ENCODE measurements around the gene PARD3B.

Gene PARD3B

DNA sequence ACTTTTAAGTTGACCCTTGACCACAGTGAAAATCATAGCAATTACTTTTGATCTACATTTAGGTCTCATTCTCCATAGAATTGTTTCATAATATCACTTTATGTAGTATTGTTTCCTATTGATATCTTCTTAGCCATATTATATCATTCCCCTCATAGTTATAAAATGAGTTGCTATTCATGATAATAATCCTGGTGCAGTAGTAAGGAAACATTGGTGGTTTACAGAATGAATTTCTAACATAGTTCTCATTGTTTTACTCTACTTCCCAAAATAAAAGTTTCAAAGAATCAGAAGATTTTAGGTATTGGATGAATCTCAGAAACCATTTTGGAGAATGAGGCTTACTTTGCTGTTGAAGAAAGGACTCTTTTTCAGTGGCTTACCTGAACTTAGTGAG, 246.0 kb downstream of the PARD3B start:
- H3K9me3 ChIP-seq (replicated peaks; ENCODE audit: insufficient read depth, low read length): no peaks in the 10 kb centered on the region; the same call in 1 of the 2 replicates
- H3K4me2 ChIP-seq (ENCODE audit: low read depth, low read length): no peak overlapping the region
- H3K79me2 ChIP-seq (ENCODE audit: low read length): no peaks in the 10 kb centered on the region
- H3K27me3 ChIP-seq (replicated peaks; ENCODE audit: insufficient read depth, low read length): no peaks in the 10 kb centered on the region
- H3K4me1 ChIP-seq (ENCODE audit: low read length): peaks cover 6% of the 10 kb centered on the region
- no peak overlapping the region for H2AFZ ChIP-seq (ENCODE audit: low read length)
- H3K36me3 ChIP-seq (replicated peaks; ENCODE audit: insufficient read depth, low read length): no peaks in the 10 kb centered on the region
- H3K4me3 ChIP-seq (ENCODE audit: low read length): no peak overlapping the region
- no peak for DNase-seq
- no peaks in the 10 kb centered on the region for H4K20me1 ChIP-seq (ENCODE audit: insufficient read depth, low read length)
- no peak overlapping the region for H3K9ac ChIP-seq (ENCODE audit: low read length)
- no peak overlapping the region for H3K27ac ChIP-seq (ENCODE audit: low read length)
- H3F3A ChIP-seq (ENCODE audit: insufficient read depth, low read length): no peaks in the 10 kb centered on the region
- TF ChIP-seq CTCF (IDR thresholded peaks at IDR 0.05; ENCODE audit: low read length) (no peak), EZH2 (optimal IDR thresholded peaks at IDR 0.05; ENCODE audit: low read depth, low read length) (no peak), EZH2phosphoT487 (IDR thresholded peaks at IDR 0.05; ENCODE audit: low read length) (no peak)
- H3K9me2 ChIP-seq (replicated peaks; ENCODE audit: insufficient read depth, low read length): no peaks in the 10 kb centered on the region

DNA sequence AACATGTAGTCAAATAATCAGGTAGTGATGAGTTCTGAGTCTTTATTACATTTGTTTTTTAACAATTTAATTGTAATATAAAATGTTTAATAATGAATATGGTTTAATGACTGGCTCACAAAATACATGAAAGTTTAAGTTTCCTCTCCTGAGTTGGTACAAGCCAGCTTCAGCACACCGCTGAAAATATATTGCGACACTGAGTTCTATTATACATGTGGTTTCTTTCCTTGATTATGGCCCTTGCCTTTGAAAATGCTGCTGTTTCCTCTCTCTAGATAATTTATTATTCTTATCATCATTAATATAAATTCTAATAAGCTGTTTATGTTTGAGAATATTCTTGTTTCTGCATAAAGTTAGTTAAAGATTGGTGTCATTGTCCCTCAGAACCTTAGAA, 249.3 kb downstream of the PARD3B start:
- Histone ChIP-seq H3K4me1 (ENCODE audit: low read length) (peaks cover 10% of the 10 kb centered on the region), H3K9me2 (replicated peaks; ENCODE audit: insufficient read depth, low read length) (no peaks in the 10 kb centered on the region), H3K36me3 (replicated peaks; ENCODE audit: insufficient read depth, low read length) (no peaks in the 10 kb centered on the region), H3K4me3 (ENCODE audit: low read length) (no peak overlapping the region), H3K9me3 (replicated peaks; ENCODE audit: insufficient read depth, low read length) (no peaks in the 10 kb centered on the region; the same call in 1 of the 2 replicates), H4K20me1 (ENCODE audit: insufficient read depth, low read length) (no peaks in the 10 kb centered on the region), H3K79me2 (ENCODE audit: low read length) (no peaks in the 10 kb centered on the region), H3K27me3 (replicated peaks; ENCODE audit: insufficient read depth, low read length) (no peaks in the 10 kb centered on the region), H3K27ac (ENCODE audit: low read length) (no peak overlapping the region), H3K4me2 (ENCODE audit: low read depth, low read length) (no peak overlapping the region), H3K9ac (ENCODE audit: low read length) (no peak overlapping the region), H3F3A (ENCODE audit: insufficient read depth, low read length) (no peaks in the 10 kb centered on the region), H2AFZ (ENCODE audit: low read length) (no peak overlapping the region)
- DNase-seq: no peak
- TF ChIP-seq EZH2 (optimal IDR thresholded peaks at IDR 0.05; ENCODE audit: low read depth, low read length) (no peak), CTCF (IDR thresholded peaks at IDR 0.05; ENCODE audit: low read length) (no peak), EZH2phosphoT487 (IDR thresholded peaks at IDR 0.05; ENCODE audit: low read length) (no peak)

DNA sequence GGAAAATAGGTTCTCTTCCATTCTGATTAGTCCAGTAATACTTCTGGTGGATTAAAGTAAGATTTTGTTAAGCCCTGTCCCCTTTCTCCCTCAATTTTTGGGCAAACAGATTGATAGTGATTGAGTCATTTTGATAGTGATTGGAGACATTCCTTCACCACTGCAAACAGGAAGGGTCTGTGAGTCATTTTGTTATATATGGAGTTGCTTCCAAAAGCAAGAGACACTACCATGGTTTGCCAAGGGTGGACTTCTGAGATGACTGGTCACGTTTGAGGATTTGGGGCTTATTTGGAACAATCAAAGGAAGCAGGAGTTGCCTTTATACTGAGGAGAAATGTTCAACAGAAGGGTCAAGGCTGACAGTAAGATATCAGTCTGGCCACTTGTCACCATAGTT, 249.9 kb downstream of the PARD3B start:
- Histone ChIP-seq H3K27ac (ENCODE audit: low read length) (no peak overlapping the region), H3K4me1 (ENCODE audit: low read length) (peaks cover 10% of the 10 kb centered on the region), H3K27me3 (replicated peaks; ENCODE audit: insufficient read depth, low read length) (no peaks in the 10 kb centered on the region), H3K4me3 (ENCODE audit: low read length) (no peak overlapping the region), H3K9me3 (replicated peaks; ENCODE audit: insufficient read depth, low read length) (no peaks in the 10 kb centered on the region; the same call in 1 of the 2 replicates), H2AFZ (ENCODE audit: low read length) (no peak overlapping the region), H3K4me2 (ENCODE audit: low read depth, low read length) (no peak overlapping the region), H3F3A (ENCODE audit: insufficient read depth, low read length) (no peaks in the 10 kb centered on the region), H3K9me2 (replicated peaks; ENCODE audit: insufficient read depth, low read length) (no peaks in the 10 kb centered on the region), H3K9ac (ENCODE audit: low read length) (no peak overlapping the region), H3K79me2 (ENCODE audit: low read length) (no peaks in the 10 kb centered on the region), H3K36me3 (replicated peaks; ENCODE audit: insufficient read depth, low read length) (no peaks in the 10 kb centered on the region), H4K20me1 (ENCODE audit: insufficient read depth, low read length) (no peaks in the 10 kb centered on the region)
- no peak for DNase-seq
- TF ChIP-seq CTCF (IDR thresholded peaks at IDR 0.05; ENCODE audit: low read length) (no peak), EZH2phosphoT487 (IDR thresholded peaks at IDR 0.05; ENCODE audit: low read length) (no peak), EZH2 (optimal IDR thresholded peaks at IDR 0.05; ENCODE audit: low read depth, low read length) (no peak)

Measured in MM.1S (cell line).